GM12878 (cell line): ENCODE measurements around the gene TYSND1. TPM values are rescaled to one million over a fixed set of nuclear protein-coding genes. Genes with fewer than 3 reads are reported as not detected.
A peak's percentile ranks its signal among the peaks of the same experiment; 100 is the strongest.

Experiments
- ATF7 ChIP-seq: fragments of 450-650 bp; IDR thresholded peaks from 2 replicates; pipeline ENCODE4 v1.6.1; 2016; ENCODE audit warnings: low read depth, mild to moderate bottlenecking
- CEBPB ChIP-seq, 2 experiments: fragments of 150-350 bp in 1 of 2; IDR thresholded peaks; 2 replicates each; pipeline ENCODE4 v1.6.1; 2012 to 2014; ENCODE audit warnings: low read depth in 2 of 2, low read length in 2 of 2, borderline replicate concordance in 1 of 2, inconsistent platforms in 1 of 2
- GATAD2B ChIP-seq: fragments of 450-650 bp; conservative IDR thresholded peaks from 2 replicates; pipeline ENCODE4 v1.6.1; 2017; ENCODE audit warnings: low read depth, mild to moderate bottlenecking, moderate library complexity
- HDAC6 ChIP-seq: fragments of 200-600 bp; sonication (generic); IDR thresholded peaks from one replicate; pipeline ENCODE4 v1.8.0; 2017; ENCODE audit warnings: antibody characterized with exemption; ENCODE audit not compliant: unreplicated experiment
- HDGF ChIP-seq: fragments of 450-650 bp; IDR thresholded peaks from 2 replicates; pipeline ENCODE4 v1.6.1; 2016; ENCODE audit warnings: antibody characterized with exemption
- MAX ChIP-seq: IDR thresholded peaks from 2 replicates; pipeline ENCODE4 v1.6.1; 2012; ENCODE audit warnings: low read depth, low read length, improper control_type of control experiment
- NR2C2 ChIP-seq: IDR thresholded peaks from 2 replicates; pipeline ENCODE4 v1.6.1; 2011; ENCODE audit warnings: borderline replicate concordance, low read depth; ENCODE audit not compliant: control insufficient read depth, insufficient read length
- PKNOX1 ChIP-seq: fragments of 450-650 bp; IDR thresholded peaks from 2 replicates; pipeline ENCODE4 v1.6.1; 2016; ENCODE audit warnings: mild to moderate bottlenecking
- RAD21 ChIP-seq: IDR thresholded peaks from 2 replicates; pipeline ENCODE4 v1.6.1; 2011; ENCODE audit warnings: mild to moderate bottlenecking, low read depth, low read length, moderate library complexity; ENCODE audit not compliant: insufficient read depth
- RELA ChIP-seq: fragments of 450-650 bp; IDR thresholded peaks from 2 replicates; pipeline ENCODE4 v1.8.0; 2014; ENCODE audit warnings: borderline replicate concordance; ENCODE audit not compliant: partially characterized antibody
- TCF7 ChIP-seq: IDR thresholded peaks from 2 replicates; pipeline ENCODE4 v1.6.1; 2014; ENCODE audit warnings: antibody characterized with exemption, borderline replicate concordance
- ZNF207 ChIP-seq: fragments of 450-650 bp; IDR thresholded peaks from 2 replicates; pipeline ENCODE4 v1.6.1; 2014; ENCODE audit warnings: antibody characterized with exemption, mild to moderate bottlenecking, borderline replicate concordance
- ZNF217 ChIP-seq: fragments of 450-650 bp; IDR thresholded peaks from 2 replicates; pipeline ENCODE4 v1.6.1; 2017; ENCODE audit warnings: antibody characterized with exemption, mild to moderate bottlenecking
- polyA plus RNA-seq, 11 experiments: library from polyadenylated mRNA; depleted of rRNA in 4 of 11; unstranded in 6 of 11; stranded (reverse) in 5 of 11; fragments of >200 nt; fragmentation: Nextera tagmentation in 4 of 11; fragmentation: Illumina TruSeq in 1 of 11; extraction: Ambion mirVana in 4 of 11; extraction: Trizol in 1 of 11; gene quantifications; 1 replicate in 1 of 11; 2 replicates in 10 of 11; pipeline versions ENCODE4 v1.2.1 to v1.2.3, GENCODE V29; 2011 to 2016; ENCODE audit warnings: inconsistent platforms in 2 of 11, missing spikeins in 2 of 11, low read depth in 1 of 11
- total RNA-seq, 4 experiments: library from RNA; depleted of rRNA in 3 of 4; stranded (reverse); fragments of >200 nt in 3 of 4; fragmentation: Illumina TruSeq in 1 of 4; extraction: Trizol in 1 of 4; gene quantifications; 2 replicates each; pipeline versions ENCODE4 v1.2.1 to v1.2.3, GENCODE V29; 2013 to 2021
- TF ChIP-seq, protein P1 (sequence below): fragments of 450-650 bp; IDR thresholded peaks from 2 replicates; pipeline ENCODE4 v1.6.1; 2017; ENCODE audit warnings: mild to moderate bottlenecking, moderate library complexity
- TF ChIP-seq, protein P2 (sequence below): IDR thresholded peaks from 2 replicates; pipeline ENCODE4 v1.6.1; 2011; ENCODE audit warnings: mild to moderate bottlenecking, low read depth, low read length, moderate library complexity; ENCODE audit not compliant: insufficient replicate concordance
- TF ChIP-seq, protein P3 (sequence below): fragments of 450-650 bp; IDR thresholded peaks from 2 replicates; pipeline ENCODE4 v1.6.1; 2016; ENCODE audit warnings: mild to moderate bottlenecking, moderate library complexity, borderline replicate concordance

The TYSND1 gene
- total and polyA plus RNA-seq, 10 of the 15 experiments (the other 5 are each of a cell fraction or from before 2014, with no cell fraction given): 1.9 to 21.4 (median 12.0) TPM

DNA sequence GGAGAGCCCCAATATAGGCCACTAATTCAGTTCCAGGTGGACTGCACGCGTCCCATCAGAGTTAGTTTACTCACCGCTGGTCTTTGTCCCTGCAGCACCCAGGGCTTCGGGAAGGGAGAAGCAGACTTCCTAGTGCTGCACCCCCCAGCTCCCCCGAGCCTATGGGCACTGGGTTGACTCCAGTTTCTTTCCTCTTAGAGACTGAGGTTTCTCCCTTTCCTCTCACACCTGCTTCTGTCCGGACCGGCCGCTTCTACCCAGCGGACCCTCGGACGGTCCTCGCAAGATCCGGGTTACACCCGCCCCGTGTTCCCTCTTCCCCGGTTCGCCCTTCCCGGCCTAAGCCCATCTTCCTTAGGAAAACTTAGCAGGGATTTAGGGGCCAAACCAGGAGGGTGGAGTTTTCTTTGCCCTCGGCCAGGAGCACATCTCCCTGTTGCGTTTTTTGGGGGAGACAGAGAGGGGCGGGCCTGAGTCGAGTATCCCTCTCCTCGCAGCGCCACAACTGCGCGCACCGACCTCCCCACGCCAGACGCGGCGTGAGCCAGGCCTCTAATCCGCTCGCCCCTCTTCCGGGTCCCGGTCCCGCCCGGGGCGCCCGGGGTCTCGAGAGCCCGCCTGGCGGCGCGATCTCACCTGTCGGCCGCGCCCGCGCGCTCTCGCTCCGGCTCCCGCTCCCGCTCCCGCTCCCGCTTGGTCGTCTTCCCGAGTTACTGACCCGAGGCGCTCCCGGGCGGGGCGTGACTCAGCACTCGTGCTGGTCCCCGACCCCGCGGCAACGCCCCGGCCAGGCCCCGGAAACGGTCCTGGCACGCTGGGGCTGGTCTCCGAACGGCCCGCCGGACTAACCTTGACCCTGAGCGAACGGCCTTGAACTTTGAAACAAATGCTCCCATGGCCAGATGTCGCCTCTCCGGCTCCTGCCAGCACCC, 14.1 kb downstream of the TYSND1 start, which contains the start of gene AIFM2 (continued):
- TF ChIP-seq, protein P1, sequence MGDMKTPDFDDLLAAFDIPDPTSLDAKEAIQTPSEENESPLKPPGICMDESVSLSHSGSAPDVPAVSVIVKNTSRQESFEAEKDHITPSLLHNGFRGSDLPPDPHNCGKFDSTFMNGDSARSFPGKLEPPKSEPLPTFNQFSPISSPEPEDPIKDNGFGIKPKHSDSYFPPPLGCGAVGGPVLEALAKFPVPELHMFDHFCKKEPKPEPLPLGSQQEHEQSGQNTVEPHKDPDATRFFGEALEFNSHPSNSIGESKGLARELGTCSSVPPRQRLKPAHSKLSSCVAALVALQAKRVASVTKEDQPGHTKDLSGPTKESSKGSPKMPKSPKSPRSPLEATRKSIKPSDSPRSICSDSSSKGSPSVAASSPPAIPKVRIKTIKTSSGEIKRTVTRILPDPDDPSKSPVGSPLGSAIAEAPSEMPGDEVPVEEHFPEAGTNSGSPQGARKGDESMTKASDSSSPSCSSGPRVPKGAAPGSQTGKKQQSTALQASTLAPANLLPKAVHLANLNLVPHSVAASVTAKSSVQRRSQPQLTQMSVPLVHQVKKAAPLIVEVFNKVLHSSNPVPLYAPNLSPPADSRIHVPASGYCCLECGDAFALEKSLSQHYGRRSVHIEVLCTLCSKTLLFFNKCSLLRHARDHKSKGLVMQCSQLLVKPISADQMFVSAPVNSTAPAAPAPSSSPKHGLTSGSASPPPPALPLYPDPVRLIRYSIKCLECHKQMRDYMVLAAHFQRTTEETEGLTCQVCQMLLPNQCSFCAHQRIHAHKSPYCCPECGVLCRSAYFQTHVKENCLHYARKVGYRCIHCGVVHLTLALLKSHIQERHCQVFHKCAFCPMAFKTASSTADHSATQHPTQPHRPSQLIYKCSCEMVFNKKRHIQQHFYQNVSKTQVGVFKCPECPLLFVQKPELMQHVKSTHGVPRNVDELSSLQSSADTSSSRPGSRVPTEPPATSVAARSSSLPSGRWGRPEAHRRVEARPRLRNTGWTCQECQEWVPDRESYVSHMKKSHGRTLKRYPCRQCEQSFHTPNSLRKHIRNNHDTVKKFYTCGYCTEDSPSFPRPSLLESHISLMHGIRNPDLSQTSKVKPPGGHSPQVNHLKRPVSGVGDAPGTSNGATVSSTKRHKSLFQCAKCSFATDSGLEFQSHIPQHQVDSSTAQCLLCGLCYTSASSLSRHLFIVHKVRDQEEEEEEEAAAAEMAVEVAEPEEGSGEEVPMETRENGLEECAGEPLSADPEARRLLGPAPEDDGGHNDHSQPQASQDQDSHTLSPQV: no peak
- no peak for TF ChIP-seq CEBPB (IDR thresholded peaks at IDR 0.05; ENCODE audit: borderline replicate concordance in 1 of 2, low read depth in 2 of 2, low read length in 2 of 2)
- no peak for TF ChIP-seq TCF7
- TF ChIP-seq, protein P2, sequence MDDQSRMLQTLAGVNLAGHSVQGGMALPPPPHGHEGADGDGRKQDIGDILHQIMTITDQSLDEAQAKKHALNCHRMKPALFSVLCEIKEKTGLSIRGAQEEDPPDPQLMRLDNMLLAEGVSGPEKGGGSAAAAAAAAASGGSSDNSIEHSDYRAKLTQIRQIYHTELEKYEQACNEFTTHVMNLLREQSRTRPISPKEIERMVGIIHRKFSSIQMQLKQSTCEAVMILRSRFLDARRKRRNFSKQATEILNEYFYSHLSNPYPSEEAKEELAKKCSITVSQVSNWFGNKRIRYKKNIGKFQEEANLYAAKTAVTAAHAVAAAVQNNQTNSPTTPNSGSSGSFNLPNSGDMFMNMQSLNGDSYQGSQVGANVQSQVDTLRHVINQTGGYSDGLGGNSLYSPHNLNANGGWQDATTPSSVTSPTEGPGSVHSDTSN: no peak
- TF ChIP-seq RAD21: no peak
- no peak for TF ChIP-seq RELA
- TF ChIP-seq, protein P3, sequence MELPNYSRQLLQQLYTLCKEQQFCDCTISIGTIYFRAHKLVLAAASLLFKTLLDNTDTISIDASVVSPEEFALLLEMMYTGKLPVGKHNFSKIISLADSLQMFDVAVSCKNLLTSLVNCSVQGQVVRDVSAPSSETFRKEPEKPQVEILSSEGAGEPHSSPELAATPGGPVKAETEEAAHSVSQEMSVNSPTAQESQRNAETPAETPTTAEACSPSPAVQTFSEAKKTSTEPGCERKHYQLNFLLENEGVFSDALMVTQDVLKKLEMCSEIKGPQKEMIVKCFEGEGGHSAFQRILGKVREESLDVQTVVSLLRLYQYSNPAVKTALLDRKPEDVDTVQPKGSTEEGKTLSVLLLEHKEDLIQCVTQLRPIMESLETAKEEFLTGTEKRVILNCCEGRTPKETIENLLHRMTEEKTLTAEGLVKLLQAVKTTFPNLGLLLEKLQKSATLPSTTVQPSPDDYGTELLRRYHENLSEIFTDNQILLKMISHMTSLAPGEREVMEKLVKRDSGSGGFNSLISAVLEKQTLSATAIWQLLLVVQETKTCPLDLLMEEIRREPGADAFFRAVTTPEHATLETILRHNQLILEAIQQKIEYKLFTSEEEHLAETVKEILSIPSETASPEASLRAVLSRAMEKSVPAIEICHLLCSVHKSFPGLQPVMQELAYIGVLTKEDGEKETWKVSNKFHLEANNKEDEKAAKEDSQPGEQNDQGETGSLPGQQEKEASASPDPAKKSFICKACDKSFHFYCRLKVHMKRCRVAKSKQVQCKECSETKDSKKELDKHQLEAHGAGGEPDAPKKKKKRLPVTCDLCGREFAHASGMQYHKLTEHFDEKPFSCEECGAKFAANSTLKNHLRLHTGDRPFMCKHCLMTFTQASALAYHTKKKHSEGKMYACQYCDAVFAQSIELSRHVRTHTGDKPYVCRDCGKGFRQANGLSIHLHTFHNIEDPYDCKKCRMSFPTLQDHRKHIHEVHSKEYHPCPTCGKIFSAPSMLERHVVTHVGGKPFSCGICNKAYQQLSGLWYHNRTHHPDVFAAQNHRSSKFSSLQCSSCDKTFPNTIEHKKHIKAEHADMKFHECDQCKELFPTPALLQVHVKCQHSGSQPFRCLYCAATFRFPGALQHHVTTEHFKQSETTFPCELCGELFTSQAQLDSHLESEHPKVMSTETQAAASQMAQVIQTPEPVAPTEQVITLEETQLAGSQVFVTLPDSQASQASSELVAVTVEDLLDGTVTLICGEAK: 0 out of 2 replicates have a peak, but pooled peaks have one; percentile 28
- TF ChIP-seq PKNOX1: no peak
- 0 out of 2 replicates have a peak, but pooled peaks have one; percentile 65 for TF ChIP-seq MAX
- no peak for TF ChIP-seq NR2C2
- TF ChIP-seq ZNF207: no peak
- no peak for TF ChIP-seq ATF7
- TF ChIP-seq HDAC6: no peak
- TF ChIP-seq HDGF: no peak
- TF ChIP-seq ZNF217: peak; percentile 69; the same call in 1 of the 2 replicates
- TF ChIP-seq GATAD2B: peak; percentile 96
